ENCODE measurements around the gene LCNL1. TPM values are rescaled to one million over a fixed set of nuclear protein-coding genes. Genes with fewer than 3 reads are reported as not detected.

Gene LCNL1
- total and polyA plus RNA-seq, 8 donors, result 0.12 to 0.38 (median 0.17) TPM; not detected in 3

DNA sequence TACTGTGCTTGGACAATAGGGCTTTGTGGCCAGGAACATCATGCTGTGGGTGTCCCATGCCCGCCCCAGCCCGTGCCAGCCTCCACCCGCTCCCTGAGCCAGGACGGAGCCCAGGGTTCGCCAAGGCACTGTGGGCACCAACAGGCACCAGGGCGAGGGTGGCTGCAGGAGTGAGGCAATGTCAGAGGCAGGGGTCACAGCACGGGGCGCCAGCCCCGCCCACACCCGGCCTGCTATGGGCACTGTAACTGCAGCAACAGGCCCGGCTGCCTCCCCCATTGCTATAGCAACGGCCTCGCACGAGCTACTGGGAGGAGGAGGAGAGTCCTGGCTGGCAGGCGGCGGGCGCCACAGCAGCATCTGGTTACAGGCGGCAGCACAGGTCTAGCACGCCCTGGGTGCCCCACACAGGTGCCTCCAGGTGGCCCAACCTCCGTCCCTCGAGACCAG, 42.7 kb downstream of the LCNL1 start:
- ATAC-seq, result peak; percentile 7 to 49 (median 24)
- H3K36me3 ChIP-seq, result no peaks in the 10 kb centered on the region
- peak overlapping the region in 1 of 4 donors; percentile 18 for H3K27ac ChIP-seq
- no peak overlapping the region for H3K4me3 ChIP-seq
- 65 to 68% methylated on average over 18 to 21 of the region's 21 CpGs for WGBS, 2 donors
- intact Hi-C loops (cut with DNase I), result loop anchor here in 1 of 3 donors (10.0 kb wide), 1 partner anchor 71 kb away; the partner anchor contains the start of gene LCN12
- peak in 3 of 6 donors; percentile 66 to 77 (median 69) for DNase-seq
- H3K27me3 ChIP-seq, result no peaks in the 10 kb centered on the region
- no peaks in the 10 kb centered on the region for H3K9me3 ChIP-seq
- peaks cover 15 to 21% (median 17%) of the 10 kb centered on the region in 3 donors for H3K4me1 ChIP-seq
- no peak for FAIRE-seq
- TF ChIP-seq, protein P1, sequence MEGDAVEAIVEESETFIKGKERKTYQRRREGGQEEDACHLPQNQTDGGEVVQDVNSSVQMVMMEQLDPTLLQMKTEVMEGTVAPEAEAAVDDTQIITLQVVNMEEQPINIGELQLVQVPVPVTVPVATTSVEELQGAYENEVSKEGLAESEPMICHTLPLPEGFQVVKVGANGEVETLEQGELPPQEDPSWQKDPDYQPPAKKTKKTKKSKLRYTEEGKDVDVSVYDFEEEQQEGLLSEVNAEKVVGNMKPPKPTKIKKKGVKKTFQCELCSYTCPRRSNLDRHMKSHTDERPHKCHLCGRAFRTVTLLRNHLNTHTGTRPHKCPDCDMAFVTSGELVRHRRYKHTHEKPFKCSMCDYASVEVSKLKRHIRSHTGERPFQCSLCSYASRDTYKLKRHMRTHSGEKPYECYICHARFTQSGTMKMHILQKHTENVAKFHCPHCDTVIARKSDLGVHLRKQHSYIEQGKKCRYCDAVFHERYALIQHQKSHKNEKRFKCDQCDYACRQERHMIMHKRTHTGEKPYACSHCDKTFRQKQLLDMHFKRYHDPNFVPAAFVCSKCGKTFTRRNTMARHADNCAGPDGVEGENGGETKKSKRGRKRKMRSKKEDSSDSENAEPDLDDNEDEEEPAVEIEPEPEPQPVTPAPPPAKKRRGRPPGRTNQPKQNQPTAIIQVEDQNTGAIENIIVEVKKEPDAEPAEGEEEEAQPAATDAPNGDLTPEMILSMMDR (IDR thresholded peaks at IDR 0.05), result no peak

DNA sequence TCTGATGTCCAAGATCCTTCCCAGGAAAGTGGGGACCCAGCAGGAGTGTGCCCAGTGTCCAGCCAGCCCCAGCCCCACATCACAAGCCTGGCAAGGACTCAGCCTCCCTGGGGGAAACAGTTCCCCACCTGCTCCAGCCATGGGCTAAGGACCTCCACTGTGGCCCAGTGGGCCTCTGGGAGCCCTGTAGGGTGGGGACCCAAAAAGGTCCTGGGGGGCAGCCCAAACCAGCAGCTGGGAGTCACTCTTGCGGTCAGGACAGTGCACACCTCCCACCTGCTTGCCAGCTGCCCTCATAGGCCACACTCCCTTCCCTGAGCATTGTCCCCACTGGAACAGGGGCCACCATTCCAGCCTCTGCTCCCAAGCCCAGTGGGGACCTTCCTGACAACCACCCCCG, 43.6 kb downstream of the LCNL1 start:
- 76 to 80% methylated on average over 2 of the region's 2 CpGs for WGBS, 2 donors
- Histone ChIP-seq H3K36me3 (no peaks in the 10 kb centered on the region), H3K4me1 (peaks cover 15 to 21% (median 17%) of the 10 kb centered on the region in 3 donors), H3K27me3 (no peaks in the 10 kb centered on the region), H3K4me3 (no peak overlapping the region), H3K27ac (peak overlapping the region in 1 of 4 donors; percentile 18), H3K9me3 (no peaks in the 10 kb centered on the region)
- DNase-seq (no peak), ATAC-seq (no peak), FAIRE-seq (no peak)
- TF ChIP-seq, protein P1 (IDR thresholded peaks at IDR 0.05), result no peak
- intact Hi-C loops (cut with DNase I), result loop anchor here in 1 of 3 donors (10.0 kb wide), 1 partner anchor 72 kb away; the partner anchor contains the start of gene LCN12

DNA sequence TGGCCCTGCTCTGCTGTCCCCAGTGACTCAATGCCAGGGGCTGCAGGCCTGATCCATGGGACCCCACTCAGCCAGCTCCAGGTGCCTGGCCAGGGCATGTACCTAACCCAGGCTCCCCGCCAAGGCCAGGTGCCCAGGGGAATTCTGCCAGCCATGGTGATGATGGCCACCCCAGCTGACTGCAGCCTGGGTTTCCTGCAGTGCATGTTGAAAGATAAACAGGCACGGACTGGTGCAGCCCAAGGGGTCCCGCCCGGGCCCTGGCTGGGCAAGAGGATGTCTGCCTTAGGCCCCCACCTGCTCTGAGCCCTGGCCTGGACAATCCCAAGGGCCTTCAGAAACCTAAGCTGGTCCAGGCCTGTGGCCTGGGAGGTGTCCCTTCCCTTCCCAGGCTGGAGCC, 44.0 kb downstream of the LCNL1 start:
- Histone ChIP-seq H3K4me1 (peaks cover 15 to 21% (median 17%) of the 10 kb centered on the region in 3 donors), H3K27ac (peak overlapping the region in 2 of 4 donors; percentile 17 to 28), H3K9me3 (no peaks in the 10 kb centered on the region), H3K27me3 (no peaks in the 10 kb centered on the region), H3K4me3 (peak overlapping the region in 2 of 4 donors; percentile 54 to 64), H3K36me3 (no peaks in the 10 kb centered on the region)
- TF ChIP-seq, protein P1 (IDR thresholded peaks at IDR 0.05), result no peak
- peak; percentile 27 to 63 (median 46) for ATAC-seq
- no peak for FAIRE-seq
- WGBS, 2 donors, result 20 to 24% methylated on average over 4 of the region's 4 CpGs
- intact Hi-C loops (cut with DNase I), result loop anchor here in 1 of 3 donors (10.0 kb wide), 1 partner anchor 72 kb away; the partner anchor contains the start of gene LCN12
- DNase-seq, result peak; percentile 73 to 92 (median 80)

DNA sequence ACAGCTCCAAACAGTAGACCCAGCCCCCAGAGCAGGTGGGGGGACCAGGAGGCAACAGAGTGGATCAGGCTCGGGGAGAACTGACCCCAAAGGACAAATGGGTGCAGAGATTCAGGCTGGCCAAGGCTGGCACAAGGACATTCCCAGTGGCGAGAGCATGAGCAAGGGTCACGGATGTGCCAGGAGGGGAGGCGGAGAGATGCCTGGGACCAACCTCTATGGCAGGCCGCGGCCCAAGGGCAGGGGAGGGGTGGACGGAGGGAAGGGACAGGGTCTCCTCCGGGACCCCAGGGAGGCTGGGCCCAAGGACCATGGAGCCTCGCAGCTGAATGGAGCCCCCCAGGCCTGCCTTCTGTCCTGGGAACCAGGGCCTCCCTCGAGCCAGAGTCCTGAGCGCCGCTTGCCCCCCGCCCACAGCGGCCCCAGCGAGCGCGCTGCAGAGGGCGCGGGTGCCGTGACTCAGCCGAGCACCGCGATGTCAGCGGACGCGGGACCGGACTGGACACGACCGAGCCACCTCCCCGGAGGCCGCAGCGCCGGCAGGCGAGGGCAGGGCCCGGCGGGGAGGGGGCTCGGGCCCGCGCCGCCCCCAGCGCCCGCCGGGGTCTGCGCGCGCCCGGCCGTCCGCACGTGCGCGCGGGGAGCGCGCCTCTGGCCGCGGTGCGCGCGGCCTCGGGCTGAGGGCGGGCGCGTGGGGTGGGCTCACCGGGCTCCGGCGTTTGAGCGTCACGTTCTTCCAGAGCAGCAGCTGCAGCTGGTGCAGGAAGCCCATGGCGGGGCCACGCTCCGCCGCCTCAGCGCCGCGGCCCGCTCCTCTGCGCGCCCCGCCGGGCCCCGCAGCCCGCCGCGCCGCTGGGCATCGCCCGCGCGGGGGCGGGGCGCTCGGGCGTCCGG, 44.8 kb downstream of the LCNL1 start, which contains the start of gene ABCA2:
Gene ABCA2, minus strand, starts transcription at position 869 of the 894 bp plus-strand sequence. Its CDS starts 97 bp downstream, at position 772.
- intact Hi-C loops (cut with DNase I), result loop anchor here in 1 of 3 donors (10.0 kb wide), 1 partner anchor 73 kb away; the partner anchor contains the start of gene LCN12
- peak within 1 kb of the TSS; percentile 49 to 68 (median 58) for H3K4me3 ChIP-seq
- peak within 1 kb of the TSS; percentile 13 to 54 (median 30) for H3K27ac ChIP-seq
- H3K27me3 ChIP-seq, result no peaks in the 10 kb centered on the region
- H3K4me1 ChIP-seq, result peaks cover 15 to 21% (median 17%) of the 10 kb centered on the region in 3 donors
- FAIRE-seq (no peak), ATAC-seq (no peak), DNase-seq (no peak)
- no peaks in the 10 kb centered on the region for H3K36me3 ChIP-seq
- no peaks in the 10 kb centered on the region for H3K9me3 ChIP-seq
- WGBS, 2 donors, result 3% methylated on average over 48 to 95 of the region's 95 CpGs
- TF ChIP-seq, protein P1 (IDR thresholded peaks at IDR 0.05), result no peak
